T-cell (primary cell): ENCODE measurements around the gene HPS1. TPM values are rescaled to one million over a fixed set of nuclear protein-coding genes. Genes with fewer than 3 reads are reported as not detected.

ENCODE experiments used
- ATAC-seq, 4 experiments: fragments of 200-7000 bp in 3 of 4; fragments of 150-1000 bp in 1 of 4; cut with Tn5 transposase; replicated peaks in 1 of 4; 1 replicate in 3 of 4; 2 replicates in 1 of 4; pipeline ENCODE4 v1.10.0; 2021; ENCODE audit warnings: moderate library complexity in 3 of 4, mild to moderate bottlenecking in 2 of 4, moderate number of reproducible peaks in 1 of 4
- CTCF ChIA-PET, 2 donors: fragments of 300-600 bp; sonication (Branson Sonifier 250); formaldehyde crosslinking; loops; one replicate each; lab custom pipeline; 2022; ENCODE audit warnings: antibody characterized with exemption in 2 of 2; lab: Charles Lee
- POLR2A ChIA-PET, 2 donors: fragments of 300-600 bp; sonication (Branson Sonifier 250); formaldehyde crosslinking; loops; one replicate each; lab custom pipeline; 2022; ENCODE audit warnings: antibody characterized with exemption in 2 of 2; lab: Charles Lee
- DNase-seq, 35 experiments: peaks; one replicate each; pipeline versions ENCODE4 v3.0.0 to v3.0.0-alpha.2; 2013 to 2023
- H3K27ac ChIP-seq: one replicate; pipeline ENCODE4 v1.5.1; 2013; ENCODE audit warnings: low read length
- H3K27me3 ChIP-seq, 2 experiments: replicated peaks in 1 of 2; 1 replicate in 1 of 2; 2 replicates in 1 of 2; pipeline versions ENCODE4 v1.6.1 to v1.7.0; 2013; ENCODE audit warnings: low read length in 1 of 2, mixed read lengths in 1 of 2; ENCODE audit not compliant: control insufficient read depth in 2 of 2, insufficient read depth in 2 of 2; ENCODE audit errors: extremely low read depth in 1 of 2
- H3K36me3 ChIP-seq, 2 donors: 1 replicate in 1 of 2; 2 replicates in 1 of 2; pipeline versions ENCODE4 v1.6.1 to v1.7.0; 2013; ENCODE audit warnings: low read length in 1 of 2; ENCODE audit not compliant: control insufficient read depth in 2 of 2, insufficient read depth in 1 of 2; ENCODE audit errors: extremely low read depth in 1 of 2
- H3K4me1 ChIP-seq, 2 experiments: 1 replicate in 1 of 2; 2 replicates in 1 of 2; pipeline versions ENCODE4 v1.6.1 to v1.7.0; 2013; ENCODE audit warnings: low read length in 2 of 2, mixed read lengths in 1 of 2; ENCODE audit not compliant: insufficient read depth in 2 of 2, control insufficient read depth in 1 of 2; ENCODE audit errors: extremely low read depth in 1 of 2
- H3K4me3 ChIP-seq, 2 donors: 1 replicate in 1 of 2; 2 replicates in 1 of 2; pipeline versions ENCODE4 v1.5.1 to v1.7.0; 2013; ENCODE audit warnings: mild to moderate bottlenecking in 2 of 2, low read length in 1 of 2, moderate library complexity in 1 of 2; ENCODE audit not compliant: control insufficient read depth in 1 of 2; ENCODE audit errors: extremely low read depth in 1 of 2
- H3K9me3 ChIP-seq: 2 replicates; pipeline ENCODE4 v1.7.0; 2013
- H3K27ac Mint-ChIP-seq, 2 donors: one replicate each; pipeline ENCODE4 v1.8.0; 2020 to 2021; ENCODE audit warnings: mild to moderate bottlenecking in 2 of 2, mixed read lengths in 2 of 2
- H3K27me3 Mint-ChIP-seq, 2 donors: one replicate each; pipeline ENCODE4 v1.8.0; 2021 to 2022; ENCODE audit warnings: mixed read lengths in 2 of 2
- H3K36me3 Mint-ChIP-seq: one replicate; pipeline ENCODE4 v1.8.0; 2021; ENCODE audit warnings: mixed read lengths
- H3K4me1 Mint-ChIP-seq, 3 donors: one replicate each; pipeline ENCODE4 v1.8.0; 2020 to 2022; ENCODE audit warnings: mixed read lengths in 3 of 3, mild to moderate bottlenecking in 1 of 3
- H3K4me3 Mint-ChIP-seq, 3 donors: one replicate each; pipeline ENCODE4 v1.8.0; 2020 to 2022; ENCODE audit warnings: mild to moderate bottlenecking in 3 of 3, mixed read lengths in 3 of 3, moderate library complexity in 3 of 3
- H3K9me3 Mint-ChIP-seq, 3 donors: one replicate each; pipeline ENCODE4 v1.8.0; 2020 to 2022; ENCODE audit warnings: mixed read lengths in 3 of 3
- WGBS: methylation state at CpG from one replicate; pipeline ENCODE4 v1.1.5; 2013; ENCODE audit warnings: missing lambda C conversion rate; ENCODE audit not compliant: insufficient coverage; 5-methylcytosine and 5-hydroxymethylcytosine counted together
- total RNA-seq, 35 experiments: library from RNA in 6 of 35; stranded (reverse) in 6 of 35; fragments of 120-200 nt in 1 of 35; gene quantifications; one replicate each; pipeline versions ENCODE4 v1.2.1 to v1.2.4 and lab custom pipeline; 2013 to 2026

HPS1 gene
- total RNA-seq, 5 donors from 2014 or later (not counting 1 experiment from before 2014, with no cell fraction given): 74.7 to 99.3 (median 92.7) TPM

- H3K4me1 ChIP-seq: peaks cover 0 to 11% of the 10 kb centered on the region in 2 experiments
- no peak overlapping the region for H3K27ac ChIP-seq
- POLR2A ChIA-PET: no interaction called here
- Mint-ChIP-seq H3K9me3 (no peaks in the 10 kb centered on the region), H3K27me3 (peaks cover 12 to 17% of the 10 kb centered on the region in 2 donors), H3K27ac (no peak overlapping the region), H3K36me3 (no peaks in the 10 kb centered on the region), H3K4me1 (peaks cover 4 to 13% (median 7%) of the 10 kb centered on the region in 3 donors), H3K4me3 (peak overlapping the region; percentile 89 to 97 (median 90))
- H3K9me3 ChIP-seq: no peaks in the 10 kb centered on the region
- H3K4me3 ChIP-seq: peak overlapping the region in 1 of 2 donors; percentile 95
- no peak for ATAC-seq
- DNase-seq: no peak
- H3K36me3 ChIP-seq: no peaks in the 10 kb centered on the region
- CTCF ChIA-PET: interaction anchor here (0.5 to 4.1 kb wide), 22 partner anchors 11 to 1762 kb away, joined by 3 to 59 read pairs (median 4); partner anchors contain the start of gene HPS1 (in 1 of the 2)
- peaks cover 0 to 2% of the 10 kb centered on the region in 2 experiments for H3K27me3 ChIP-seq
- WGBS: 80% methylated on average over 11 of the region's 15 CpGs
These were observed 20.2 kb upstream of the HPS1 start for GRCh38 chr10:98466861-98467505.

- ChIA-PET CTCF (interaction anchor here (0.7 to 4.1 kb wide), 2 partner anchors 8 to 781 kb away, joined by 3 to 59 read pairs; no protein-coding TSS in a partner anchor), POLR2A (no interaction called here)
- Histone ChIP-seq H3K36me3 (no peaks in the 10 kb centered on the region), H3K4me3 (no peak overlapping the region), H3K9me3 (no peaks in the 10 kb centered on the region), H3K27ac (no peak overlapping the region), H3K27me3 (peaks cover 0 to 2% of the 10 kb centered on the region in 2 experiments), H3K4me1 (peaks cover 0 to 11% of the 10 kb centered on the region in 2 experiments)
- ATAC-seq (no peak), DNase-seq (no peak)
- no peaks in the 10 kb centered on the region for H3K9me3 Mint-ChIP-seq
- no peaks in the 10 kb centered on the region for H3K36me3 Mint-ChIP-seq
- H3K27me3 Mint-ChIP-seq: peaks cover 12 to 15% of the 10 kb centered on the region in 2 donors
- no peak overlapping the region for H3K4me3 Mint-ChIP-seq
- 88% methylated on average over 1 of the region's 3 CpGs for WGBS
- no peak overlapping the region for H3K27ac Mint-ChIP-seq
- peaks cover 4 to 13% (median 7%) of the 10 kb centered on the region in 3 donors for H3K4me1 Mint-ChIP-seq
These were observed 19.1 kb upstream of the HPS1 start for GRCh38 chr10:98465866-98466265.

- Mint-ChIP-seq H3K27me3 (peaks cover 11 to 14% of the 10 kb centered on the region in 2 donors), H3K27ac (no peak overlapping the region), H3K36me3 (no peaks in the 10 kb centered on the region), H3K9me3 (no peaks in the 10 kb centered on the region), H3K4me3 (no peak overlapping the region), H3K4me1 (peaks cover 4 to 13% (median 7%) of the 10 kb centered on the region in 3 donors)
- CTCF ChIA-PET: interaction anchor here in 1 of 2 donors (0.8 to 1.0 kb wide), 2 partner anchors 283 to 309 kb away, joined by 3 read pairs; no protein-coding TSS in a partner anchor
- Histone ChIP-seq H3K4me3 (no peak overlapping the region), H3K36me3 (no peaks in the 10 kb centered on the region), H3K27me3 (peaks cover 0 to 2% of the 10 kb centered on the region in 2 experiments), H3K9me3 (no peaks in the 10 kb centered on the region), H3K27ac (no peak overlapping the region), H3K4me1 (peaks cover 0 to 11% of the 10 kb centered on the region in 2 experiments)
- ATAC-seq: no peak
- no peak for DNase-seq
- 38% methylated on average over 6 of the region's 8 CpGs for WGBS
- POLR2A ChIA-PET: no interaction called here
These were observed 17.4 kb upstream of the HPS1 start for GRCh38 chr10:98463976-98464754.

- H3K9me3 ChIP-seq: no peaks in the 10 kb centered on the region
- DNase-seq (no peak), ATAC-seq (no peak)
- H3K27ac ChIP-seq: no peak overlapping the region
- peaks cover 0 to 3% of the 10 kb centered on the region in 2 experiments for H3K27me3 ChIP-seq
- Mint-ChIP-seq H3K27me3 (peaks cover 15 to 17% of the 10 kb centered on the region in 2 donors), H3K4me1 (peaks cover 0 to 8% (median 3%) of the 10 kb centered on the region in 3 donors), H3K9me3 (no peaks in the 10 kb centered on the region), H3K27ac (no peak overlapping the region), H3K36me3 (no peaks in the 10 kb centered on the region), H3K4me3 (no peak overlapping the region)
- ChIA-PET POLR2A (no interaction called here), CTCF (no interaction called here)
- peaks cover 0 to 8% of the 10 kb centered on the region in 2 experiments for H3K4me1 ChIP-seq
- WGBS: 90% methylated on average over 2 of the region's 6 CpGs
- no peak overlapping the region for H3K4me3 ChIP-seq
- no peaks in the 10 kb centered on the region for H3K36me3 ChIP-seq
These were observed 16.3 kb upstream of the HPS1 start for GRCh38 chr10:98463016-98463415.

GRCh38 chr10:98461500-98461842 lies 14.7 kb upstream of the HPS1 start:
- Histone ChIP-seq H3K4me1 (no peaks in the 10 kb centered on the region), H3K27ac (no peak overlapping the region), H3K4me3 (no peak overlapping the region), H3K27me3 (peaks cover 0 to 13% of the 10 kb centered on the region in 2 experiments), H3K9me3 (no peaks in the 10 kb centered on the region), H3K36me3 (no peaks in the 10 kb centered on the region)
- WGBS: no CpG with 5 or more reads among the region's 3 CpGs
- ATAC-seq (no peak), DNase-seq (no peak)
- no peaks in the 10 kb centered on the region for H3K36me3 Mint-ChIP-seq
- ChIA-PET CTCF (no interaction called here), POLR2A (no interaction called here)
- peaks cover 19 to 20% of the 10 kb centered on the region in 2 donors for H3K27me3 Mint-ChIP-seq
- H3K9me3 Mint-ChIP-seq: no peaks in the 10 kb centered on the region
- no peaks in the 10 kb centered on the region for H3K4me1 Mint-ChIP-seq
- no peak overlapping the region for H3K27ac Mint-ChIP-seq
- H3K4me3 Mint-ChIP-seq: no peak overlapping the region

GRCh38 chr10:98460837-98461499 lies 14.2 kb upstream of the HPS1 start:
- Histone ChIP-seq H3K9me3 (no peaks in the 10 kb centered on the region), H3K4me1 (no peaks in the 10 kb centered on the region), H3K27ac (no peak overlapping the region), H3K4me3 (no peak overlapping the region), H3K36me3 (no peaks in the 10 kb centered on the region), H3K27me3 (peaks cover 0 to 13% of the 10 kb centered on the region in 2 experiments)
- H3K27me3 Mint-ChIP-seq: peaks cover 19 to 20% of the 10 kb centered on the region in 2 donors
- H3K27ac Mint-ChIP-seq: no peak overlapping the region
- ATAC-seq (no peak), DNase-seq (no peak)
- no peaks in the 10 kb centered on the region for H3K36me3 Mint-ChIP-seq
- 85% methylated on average over 3 of the region's 3 CpGs for WGBS
- ChIA-PET CTCF (no interaction called here), POLR2A (no interaction called here)
- H3K9me3 Mint-ChIP-seq: no peaks in the 10 kb centered on the region
- no peaks in the 10 kb centered on the region for H3K4me1 Mint-ChIP-seq
- H3K4me3 Mint-ChIP-seq: no peak overlapping the region
